Measurements from ENCODE around the gene CELA3B.
"Not testable (repeated sequence)": the region's sequence is repeated elsewhere in the genome, so short reads cannot be mapped to it uniquely, and the experiment has no call there.

CELA3B gene

GRCh38 chr1:22030057-22030456 lies 53.2 kb downstream of the CELA3B start:
- TF ChIP-seq CTCF (IDR thresholded peaks at IDR 0.05; ENCODE audit: extremely low read depth, insufficient read depth, missing control alignments), result no peak
- in situ Hi-C loops (cut with MboI; ENCODE audit: low pct_unique_long_range_greater_than_20kb, low sequenced_read_pairs, unreplicated experiment), result no loop called here
- DNase-seq (ENCODE audit: low spot score), result no peak

- no peak for DNase-seq (ENCODE audit: low spot score)
- TF ChIP-seq CTCF (IDR thresholded peaks at IDR 0.05; ENCODE audit: extremely low read depth, insufficient read depth, missing control alignments), result no peak
- in situ Hi-C loops (cut with MboI; ENCODE audit: low pct_unique_long_range_greater_than_20kb, low sequenced_read_pairs, unreplicated experiment), result no loop called here
These were observed 53.7 kb downstream of the CELA3B start for GRCh38 chr1:22030473-22030872.

GRCh38 chr1:22031214-22031962 lies 54.6 kb downstream of the CELA3B start:
- no peak for TF ChIP-seq CTCF (IDR thresholded peaks at IDR 0.05; ENCODE audit: extremely low read depth, insufficient read depth, missing control alignments)
- in situ Hi-C loops (cut with MboI; ENCODE audit: low pct_unique_long_range_greater_than_20kb, low sequenced_read_pairs, unreplicated experiment), result no loop called here
- DNase-seq (ENCODE audit: low spot score), result no peak

DNA sequence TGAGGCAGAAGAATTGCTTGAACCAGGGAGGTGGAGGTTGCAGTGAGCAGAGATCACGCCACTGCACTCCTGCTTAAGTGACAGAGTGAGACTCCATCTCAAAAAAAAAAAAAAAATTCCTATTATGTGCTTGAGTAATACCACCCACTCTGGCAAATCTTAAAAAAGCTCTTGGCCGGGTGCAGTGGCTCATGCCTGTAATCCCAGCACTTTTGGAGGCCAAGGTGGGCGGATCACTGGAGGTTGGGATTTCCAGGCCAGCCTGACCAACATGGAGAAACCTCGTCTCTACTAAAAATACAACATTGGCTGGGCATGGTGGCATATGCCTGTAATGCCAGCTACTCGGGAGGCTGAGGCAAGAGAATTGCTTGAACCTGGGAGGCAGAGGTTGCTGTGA lies 58.0 kb downstream of the CELA3B start:
- DNase-seq (ENCODE audit: low spot score); in situ Hi-C loops (cut with MboI; ENCODE audit: low pct_unique_long_range_greater_than_20kb, low sequenced_read_pairs, unreplicated experiment): not testable (repeated sequence)

GRCh38 chr1:22037520-22037919 lies 60.7 kb downstream of the CELA3B start:
- DNase-seq (ENCODE audit: low spot score), result no peak
- TF ChIP-seq CTCF (IDR thresholded peaks at IDR 0.05; ENCODE audit: extremely low read depth, insufficient read depth, missing control alignments), result no peak
- in situ Hi-C loops (cut with MboI; ENCODE audit: low pct_unique_long_range_greater_than_20kb, low sequenced_read_pairs, unreplicated experiment), result no loop called here

DNA sequence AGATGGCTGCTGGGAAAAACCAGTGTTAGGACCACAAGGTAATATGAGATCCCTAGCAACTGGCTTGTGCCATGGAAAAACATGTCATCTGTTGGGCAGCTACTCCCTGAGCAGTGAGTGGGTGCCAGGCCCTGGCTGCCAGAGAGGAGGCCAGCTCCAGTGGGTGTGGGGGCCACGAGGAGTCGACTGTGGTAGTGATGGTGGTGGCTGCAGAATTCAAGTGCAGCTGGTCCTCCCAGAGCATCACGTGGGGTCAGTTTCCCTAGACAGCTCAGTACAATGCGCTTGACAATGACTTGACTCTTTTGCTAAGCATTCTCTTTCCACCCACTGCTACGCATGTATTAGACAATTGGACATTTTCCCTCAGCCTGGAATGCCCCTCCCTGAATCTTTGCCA lies 61.2 kb downstream of the CELA3B start:
- in situ Hi-C loops (cut with MboI; ENCODE audit: low pct_unique_long_range_greater_than_20kb, low sequenced_read_pairs, unreplicated experiment), result no loop called here
- TF ChIP-seq CTCF (IDR thresholded peaks at IDR 0.05; ENCODE audit: extremely low read depth, insufficient read depth, missing control alignments), result no peak
- no peak for DNase-seq (ENCODE audit: low spot score)

All from GM13977 (cell line).